ENCODE data around the gene SETBP1.

GRCh38 chr18:44914028-44914427 lies 233.3 kb downstream of the SETBP1 start:
- TF ChIP-seq EZH2 (IDR thresholded peaks at IDR 0.05; ENCODE audit: borderline replicate concordance, low read depth, low read length, poor library complexity, severe bottlenecking): no peak
- no peak for TF ChIP-seq CTCF (conservative IDR thresholded peaks at IDR 0.05; ENCODE audit: low read depth, low read length)
